HCEC 1CT (cell line): ENCODE data around the gene OGFOD3.
A peak's percentile ranks its signal among the peaks of the same experiment; 100 is the strongest.

Experiments
- DNase-seq: peaks from one replicate; pipeline ENCODE4 v3.0.0-alpha.2; 2017

OGFOD3 gene

GRCh38 chr17:82403662-82404660, 14.4 kb downstream of the OGFOD3 start:
- no peak for DNase-seq

GRCh38 chr17:82402865-82403264, 15.5 kb downstream of the OGFOD3 start:
- DNase-seq: no peak

GRCh38 chr17:82400830-82401229, 17.6 kb downstream of the OGFOD3 start:
- DNase-seq: no peak

- no peak for DNase-seq
Measured at GRCh38 chr17:82400206-82400605, 18.2 kb downstream of the OGFOD3 start.

GRCh38 chr17:82399601-82400101, 18.7 kb downstream of the OGFOD3 start:
- no peak for DNase-seq

GRCh38 chr17:82399041-82399441, 19.3 kb downstream of the OGFOD3 start:
- DNase-seq: peak; percentile 41

- no peak for DNase-seq
Measured at GRCh38 chr17:82397449-82398335, 20.7 kb downstream of the OGFOD3 start.

GRCh38 chr17:82396601-82397435, 21.6 kb downstream of the OGFOD3 start:
- DNase-seq: peak; percentile 94

- no peak for DNase-seq
Measured at GRCh38 chr17:82394278-82394677, 24.1 kb downstream of the OGFOD3 start.

GRCh38 chr17:82392941-82393340, 25.4 kb downstream of the OGFOD3 start:
- DNase-seq: no peak

GRCh38 chr17:82392209-82392920, 26.0 kb downstream of the OGFOD3 start:
- DNase-seq: no peak

GRCh38 chr17:82391496-82392066, 26.8 kb downstream of the OGFOD3 start:
- no peak for DNase-seq

- no peak for DNase-seq
Measured at GRCh38 chr17:82390860-82391435, 27.4 kb downstream of the OGFOD3 start.

- no peak for DNase-seq
Measured at GRCh38 chr17:82390015-82390859, 28.1 kb downstream of the OGFOD3 start.

- DNase-seq: no peak
Measured at GRCh38 chr17:82389379-82389778, 29.0 kb downstream of the OGFOD3 start.

GRCh38 chr17:82388922-82389283, 29.5 kb downstream of the OGFOD3 start:
- no peak for DNase-seq

GRCh38 chr17:82388223-82388921, 30.0 kb downstream of the OGFOD3 start:
- no peak for DNase-seq

- DNase-seq: no peak
Measured at GRCh38 chr17:82387705-82388106, 30.7 kb downstream of the OGFOD3 start.
